WTC11 (cell line): Measurements from ENCODE around the gene WBP1L.

Experiments used
- FOXJ3 ChIP-seq: sonication (generic); formaldehyde crosslinking; IDR thresholded peaks from 2 replicates; pipeline ENCODE4 v1.9.0; 2021; ENCODE audit warnings: missing genetic modification reagents, mild to moderate bottlenecking, borderline replicate concordance
- FOXK1 ChIP-seq: sonication (generic); formaldehyde crosslinking; IDR thresholded peaks from 2 replicates; pipeline ENCODE4 v1.8.0; 2022; ENCODE audit warnings: mild to moderate bottlenecking, moderate library complexity, missing genetic modification reagents
- TF ChIP-seq, protein P1 (sequence below): sonication (generic); formaldehyde crosslinking; IDR thresholded peaks from 2 replicates; pipeline ENCODE4 v1.8.1; 2023; ENCODE audit warnings: mild to moderate bottlenecking, moderate library complexity, missing genetic modification reagents
- TF ChIP-seq, protein P2 (sequence below): fragments of 200-600 bp; IDR thresholded peaks from 2 replicates; pipeline ENCODE4 v1.8.0; 2022; ENCODE audit warnings: antibody characterized with exemption
- TF ChIP-seq, protein P3 (sequence below): fragments of 250-450 bp; sonication (Bioruptor Pico); IDR thresholded peaks from 2 replicates; pipeline ENCODE4 v2.1.2; 2022; ENCODE audit warnings: mild to moderate bottlenecking, moderate library complexity
- TF ChIP-seq, protein P4 (sequence below): sonication (generic); formaldehyde crosslinking; conservative IDR thresholded peaks from 2 replicates; pipeline ENCODE4 v1.8.1; 2022; ENCODE audit warnings: mild to moderate bottlenecking, missing genetic modification reagents

DNA sequence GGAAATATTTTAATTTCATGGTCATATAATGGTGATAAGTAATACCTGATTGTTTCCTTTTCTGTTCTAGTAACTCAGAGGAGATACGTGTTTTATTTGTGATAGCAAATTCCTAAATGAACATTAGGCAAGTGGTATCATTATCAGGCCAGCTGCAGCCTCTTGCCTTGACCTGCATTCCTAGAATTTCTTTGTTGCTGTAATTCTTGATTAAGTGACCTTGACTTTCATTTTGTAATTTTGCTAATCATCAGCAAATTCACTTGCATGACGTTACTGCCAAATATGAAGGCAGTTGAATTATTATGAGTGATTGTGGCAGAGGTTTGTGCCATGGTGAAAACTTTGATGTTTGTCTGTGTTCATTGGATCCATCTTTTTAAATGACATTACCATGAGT lies 119.9 kb downstream of the WBP1L start:
- TF ChIP-seq, protein P1, sequence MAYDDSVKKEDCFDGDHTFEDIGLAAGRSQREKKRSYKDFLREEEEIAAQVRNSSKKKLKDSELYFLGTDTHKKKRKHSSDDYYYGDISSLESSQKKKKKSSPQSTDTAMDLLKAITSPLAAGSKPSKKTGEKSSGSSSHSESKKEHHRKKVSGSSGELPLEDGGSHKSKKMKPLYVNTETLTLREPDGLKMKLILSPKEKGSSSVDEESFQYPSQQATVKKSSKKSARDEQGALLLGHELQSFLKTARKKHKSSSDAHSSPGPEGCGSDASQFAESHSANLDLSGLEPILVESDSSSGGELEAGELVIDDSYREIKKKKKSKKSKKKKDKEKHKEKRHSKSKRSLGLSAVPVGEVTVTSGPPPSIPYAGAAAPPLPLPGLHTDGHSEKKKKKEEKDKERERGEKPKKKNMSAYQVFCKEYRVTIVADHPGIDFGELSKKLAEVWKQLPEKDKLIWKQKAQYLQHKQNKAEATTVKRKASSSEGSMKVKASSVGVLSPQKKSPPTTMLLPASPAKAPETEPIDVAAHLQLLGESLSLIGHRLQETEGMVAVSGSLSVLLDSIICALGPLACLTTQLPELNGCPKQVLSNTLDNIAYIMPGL = no peak
- TF ChIP-seq FOXK1 (CRISPR knock-in tag) (no peak), FOXJ3 (CRISPR knock-in tag) (no peak)
- TF ChIP-seq, protein P2, sequence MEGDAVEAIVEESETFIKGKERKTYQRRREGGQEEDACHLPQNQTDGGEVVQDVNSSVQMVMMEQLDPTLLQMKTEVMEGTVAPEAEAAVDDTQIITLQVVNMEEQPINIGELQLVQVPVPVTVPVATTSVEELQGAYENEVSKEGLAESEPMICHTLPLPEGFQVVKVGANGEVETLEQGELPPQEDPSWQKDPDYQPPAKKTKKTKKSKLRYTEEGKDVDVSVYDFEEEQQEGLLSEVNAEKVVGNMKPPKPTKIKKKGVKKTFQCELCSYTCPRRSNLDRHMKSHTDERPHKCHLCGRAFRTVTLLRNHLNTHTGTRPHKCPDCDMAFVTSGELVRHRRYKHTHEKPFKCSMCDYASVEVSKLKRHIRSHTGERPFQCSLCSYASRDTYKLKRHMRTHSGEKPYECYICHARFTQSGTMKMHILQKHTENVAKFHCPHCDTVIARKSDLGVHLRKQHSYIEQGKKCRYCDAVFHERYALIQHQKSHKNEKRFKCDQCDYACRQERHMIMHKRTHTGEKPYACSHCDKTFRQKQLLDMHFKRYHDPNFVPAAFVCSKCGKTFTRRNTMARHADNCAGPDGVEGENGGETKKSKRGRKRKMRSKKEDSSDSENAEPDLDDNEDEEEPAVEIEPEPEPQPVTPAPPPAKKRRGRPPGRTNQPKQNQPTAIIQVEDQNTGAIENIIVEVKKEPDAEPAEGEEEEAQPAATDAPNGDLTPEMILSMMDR = no peak
- TF ChIP-seq, protein P3, sequence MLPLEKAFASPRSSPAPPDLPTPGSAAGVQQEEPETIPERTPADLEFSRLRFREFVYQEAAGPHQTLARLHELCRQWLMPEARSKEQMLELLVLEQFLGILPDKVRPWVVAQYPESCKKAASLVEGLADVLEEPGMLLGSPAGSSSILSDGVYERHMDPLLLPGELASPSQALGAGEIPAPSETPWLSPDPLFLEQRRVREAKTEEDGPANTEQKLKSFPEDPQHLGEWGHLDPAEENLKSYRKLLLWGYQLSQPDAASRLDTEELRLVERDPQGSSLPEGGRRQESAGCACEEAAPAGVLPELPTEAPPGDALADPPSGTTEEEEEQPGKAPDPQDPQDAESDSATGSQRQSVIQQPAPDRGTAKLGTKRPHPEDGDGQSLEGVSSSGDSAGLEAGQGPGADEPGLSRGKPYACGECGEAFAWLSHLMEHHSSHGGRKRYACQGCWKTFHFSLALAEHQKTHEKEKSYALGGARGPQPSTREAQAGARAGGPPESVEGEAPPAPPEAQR (CRISPR knock-in tag) = no peak
- TF ChIP-seq, protein P4, sequence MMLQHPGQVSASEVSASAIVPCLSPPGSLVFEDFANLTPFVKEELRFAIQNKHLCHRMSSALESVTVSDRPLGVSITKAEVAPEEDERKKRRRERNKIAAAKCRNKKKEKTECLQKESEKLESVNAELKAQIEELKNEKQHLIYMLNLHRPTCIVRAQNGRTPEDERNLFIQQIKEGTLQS (CRISPR knock-in tag) = no peak
